H7 (cell line): ENCODE data around the gene DDX3X. TPM values are rescaled to one million over a fixed set of nuclear protein-coding genes. Genes with fewer than 3 reads are reported as not detected.
A peak's percentile ranks its signal among the peaks of the same experiment; 100 is the strongest.
"Not testable (repeated sequence)": the region's sequence is repeated elsewhere in the genome, so short reads cannot be mapped to it uniquely, and the experiment has no call there.

ENCODE experiments used
- DNase-seq: peaks from one replicate; pipeline ENCODE4 v3.0.0; 2012
- H3K27me3 ChIP-seq: 2 replicates; pipeline ENCODE4 v1.6.0; 2011; ENCODE audit warnings: mild to moderate bottlenecking, low read length; ENCODE audit not compliant: control insufficient read depth, insufficient read depth
- H3K36me3 ChIP-seq: replicated peaks from 2 replicates; pipeline ENCODE4 v1.5.1; 2011; ENCODE audit warnings: low read length; ENCODE audit not compliant: control insufficient read depth, insufficient read depth
- H3K4me3 ChIP-seq: 2 replicates; pipeline ENCODE4 v1.5.1; 2011; ENCODE audit warnings: low read depth, mild to moderate bottlenecking, control low read depth, low read length, moderate library complexity; ENCODE audit not compliant: insufficient read depth
- total RNA-seq: library from RNA; depleted of rRNA; stranded (reverse); fragments of >200 nt; shearing (Covaris generic); gene quantifications from 2 replicates; pipeline ENCODE4 v1.2.3, GENCODE V29; 2014

The DDX3X gene
- total RNA-seq, 1 experiment from 2014 or later: 186 TPM

DNA sequence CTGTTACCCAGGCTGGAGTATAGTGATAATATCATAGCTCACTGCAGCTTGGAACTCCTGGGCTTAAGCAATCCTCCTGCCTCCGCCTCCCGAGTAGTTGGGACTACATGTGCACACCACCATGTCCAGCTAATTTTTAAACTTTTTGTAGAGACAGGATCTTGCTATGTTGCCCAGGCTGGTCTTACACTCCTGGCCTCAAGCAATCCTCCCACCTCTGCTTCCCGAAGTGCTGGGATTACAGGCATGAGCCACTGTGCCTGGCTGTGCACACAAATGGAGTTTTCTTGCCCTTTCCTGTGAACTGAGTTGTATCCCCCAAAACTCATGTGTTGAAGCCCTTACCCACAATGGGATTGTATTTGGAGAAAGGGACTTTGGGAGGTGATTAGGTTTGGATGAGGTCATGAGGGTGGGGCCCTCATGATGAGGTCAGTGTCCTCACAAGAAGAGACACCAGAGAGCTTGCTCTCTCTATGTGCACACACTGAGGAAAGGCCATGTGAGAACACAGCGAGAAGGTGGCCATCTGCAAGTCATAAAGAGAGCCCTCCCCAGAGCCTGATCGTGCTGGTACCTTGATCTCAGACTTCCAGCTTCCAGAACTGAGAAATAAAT, 40.1 kb downstream of the DDX3X start:
- no peak for DNase-seq
- H3K4me3 ChIP-seq: no peak overlapping the region
- H3K27me3 ChIP-seq: no peaks in the 10 kb centered on the region

DNA sequence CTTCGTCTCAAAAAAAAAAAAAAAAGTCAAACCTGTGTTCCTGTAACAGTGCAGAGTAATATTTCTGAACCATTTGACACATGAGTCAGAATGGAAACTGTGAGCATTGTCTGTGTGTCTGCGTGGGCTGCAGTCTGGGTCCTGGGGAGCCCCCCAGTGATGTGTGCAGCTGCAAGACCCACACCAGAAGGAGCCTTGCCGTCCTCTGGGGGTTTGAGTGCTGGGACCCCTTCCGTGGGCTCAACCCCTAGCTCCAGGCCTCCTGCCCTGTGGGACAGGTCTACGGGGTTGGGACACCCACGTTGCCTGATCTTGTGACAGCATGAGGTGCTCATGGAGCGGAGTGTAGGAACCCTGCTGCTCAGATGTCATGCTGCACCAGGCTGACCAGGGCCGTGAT, 43.7 kb downstream of the DDX3X start:
- no peaks in the 10 kb centered on the region for H3K36me3 ChIP-seq
- no peaks in the 10 kb centered on the region for H3K27me3 ChIP-seq
- H3K4me3 ChIP-seq: no peak overlapping the region
- DNase-seq: no peak

More for the DNA sequence above, 40.1 kb downstream of the DDX3X start:
- H3K36me3 ChIP-seq: no peaks in the 10 kb centered on the region

DNA sequence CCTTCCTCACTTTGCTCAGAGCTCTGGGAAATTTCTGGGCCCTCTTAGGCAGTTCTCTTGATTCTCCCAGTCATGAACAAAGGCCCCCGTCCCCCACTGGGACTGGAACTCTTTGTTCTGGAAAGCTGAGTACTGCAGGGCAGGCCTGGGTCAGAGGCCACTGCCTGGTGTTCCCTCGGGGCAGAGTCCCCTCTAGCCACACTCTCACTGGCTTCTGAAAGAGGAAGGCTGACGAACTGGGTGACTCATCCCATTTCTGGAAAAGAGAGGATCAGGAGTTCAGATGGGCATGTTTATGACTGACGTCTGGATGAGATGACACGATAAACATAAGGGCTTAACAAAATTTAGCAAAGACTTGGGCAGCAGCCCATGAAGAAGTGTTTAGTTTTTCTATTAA, 47.7 kb downstream of the DDX3X start:
- H3K36me3 ChIP-seq: no peaks in the 10 kb centered on the region
- H3K4me3 ChIP-seq: no peak overlapping the region
- no peaks in the 10 kb centered on the region for H3K27me3 ChIP-seq
- peak; percentile 75 for DNase-seq

DNA sequence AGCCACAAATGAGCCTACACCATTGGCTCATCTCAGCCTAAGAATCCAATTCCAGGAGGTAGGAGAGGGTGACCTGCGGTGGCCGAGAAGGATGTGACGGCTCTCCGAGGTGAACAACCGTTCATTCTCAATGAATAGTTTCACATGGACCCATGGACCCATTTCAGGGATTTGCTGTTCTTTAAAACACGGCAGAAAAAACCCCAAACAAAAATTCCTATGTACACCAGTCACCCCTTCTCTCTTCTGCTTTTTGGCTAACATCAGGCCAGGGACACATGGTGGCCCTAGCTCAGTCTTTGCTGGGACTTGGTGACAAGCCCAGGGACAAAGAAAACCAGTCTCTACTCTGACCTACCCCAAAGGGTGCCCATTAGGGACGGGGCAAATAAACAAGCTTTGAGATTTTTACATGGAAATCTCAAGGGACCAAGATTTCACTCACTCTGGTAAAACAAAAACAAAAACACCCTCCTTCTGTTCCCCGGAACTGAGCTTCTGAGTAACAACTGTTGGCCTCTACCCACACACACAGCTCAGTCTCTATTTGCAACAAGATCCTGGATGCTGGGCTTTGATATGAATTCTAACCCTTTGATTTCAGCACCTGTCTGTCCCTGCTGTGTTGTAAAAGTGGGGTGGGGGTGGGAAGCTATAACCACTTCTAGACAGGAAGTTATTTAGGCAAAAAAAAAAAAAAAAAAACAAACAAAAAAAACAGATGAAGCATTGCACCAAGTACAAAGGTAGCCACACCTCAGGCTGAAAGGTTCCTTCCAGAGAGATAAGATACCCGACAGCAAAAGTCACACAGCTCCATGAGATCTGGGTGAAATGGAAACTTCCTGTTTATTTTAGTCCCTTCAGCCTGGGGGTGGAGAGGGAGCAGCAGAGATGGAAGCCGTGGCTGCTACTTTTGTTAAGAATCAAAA, 49.0 kb downstream of the DDX3X start:
- Histone ChIP-seq H3K27me3 (no peaks in the 10 kb centered on the region), H3K4me3 (no peak overlapping the region), H3K36me3 (no peaks in the 10 kb centered on the region)
- DNase-seq: no peak

DNA sequence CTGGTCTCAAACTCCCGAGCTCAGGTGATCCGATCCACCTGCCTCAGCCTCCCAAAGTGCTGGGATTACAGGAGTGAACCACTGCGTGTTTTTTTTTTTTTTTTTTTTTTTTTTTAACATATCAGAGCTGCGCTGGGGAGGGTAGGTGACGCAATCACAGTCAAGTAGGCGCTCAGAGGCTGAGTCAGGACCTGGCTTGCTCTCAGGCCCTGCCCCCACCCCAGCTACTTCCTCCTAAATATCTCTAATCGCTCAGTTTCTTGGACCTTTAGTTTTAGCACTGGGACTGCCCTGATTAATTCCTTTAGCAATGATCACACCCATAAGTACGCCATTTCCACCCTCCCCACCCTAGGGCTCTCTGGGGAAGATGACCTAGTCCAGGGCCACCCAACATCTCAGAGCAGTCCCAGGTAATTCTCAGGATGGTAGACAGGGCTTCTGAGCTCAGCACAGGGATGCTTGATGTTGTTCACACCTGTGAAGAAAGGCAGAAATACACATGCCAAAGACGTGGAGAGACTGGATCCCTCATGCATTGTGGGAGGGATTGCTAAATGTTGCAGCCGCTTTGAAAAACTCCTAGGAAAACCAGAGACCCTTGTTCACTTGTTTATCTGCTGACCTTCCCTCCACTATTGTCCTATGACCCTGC, 50.2 kb downstream of the DDX3X start:
- Histone ChIP-seq H3K36me3 (no peaks in the 10 kb centered on the region), H3K4me3 (no peak overlapping the region), H3K27me3 (no peaks in the 10 kb centered on the region)
- DNase-seq: no peak

DNA sequence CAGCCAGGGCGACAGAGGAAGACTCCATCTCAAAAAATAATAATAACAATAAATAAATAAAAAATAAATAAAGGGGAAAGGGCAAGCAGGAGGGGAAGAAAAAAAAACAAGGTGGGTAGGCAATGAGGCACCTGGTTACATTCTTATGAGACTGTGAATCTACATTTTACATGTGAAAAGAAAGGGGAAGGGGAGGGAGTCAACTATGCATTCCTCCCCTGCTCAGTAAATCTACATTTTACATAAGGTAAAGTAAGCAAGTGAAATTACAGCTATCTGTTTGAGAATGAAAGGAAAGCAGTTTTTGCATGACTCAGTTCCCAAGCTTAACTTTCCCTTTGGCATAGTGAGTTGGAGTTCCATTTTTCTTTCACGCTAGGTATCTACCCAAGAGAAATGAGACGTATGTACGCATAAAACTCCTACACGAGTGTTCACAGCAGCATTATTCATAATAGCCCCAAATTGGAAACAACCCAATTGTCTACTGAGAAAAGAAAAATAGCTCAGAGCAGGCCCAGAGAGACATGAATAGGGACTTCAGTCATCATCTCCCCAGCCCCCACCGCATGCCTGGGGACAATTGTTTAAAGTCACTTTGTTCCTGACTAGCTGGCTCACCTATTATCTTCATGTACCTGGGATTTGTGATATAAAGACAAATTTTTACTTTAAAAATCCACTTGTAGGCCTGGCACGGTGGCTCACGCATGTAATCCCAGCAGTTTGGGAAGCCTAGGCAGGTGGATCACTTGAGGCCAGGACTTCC, 52.4 kb downstream of the DDX3X start:
- no peaks in the 10 kb centered on the region for H3K27me3 ChIP-seq
- peak; percentile 58 for DNase-seq
- H3K36me3 ChIP-seq: no peaks in the 10 kb centered on the region
- H3K4me3 ChIP-seq: no peak overlapping the region

DNA sequence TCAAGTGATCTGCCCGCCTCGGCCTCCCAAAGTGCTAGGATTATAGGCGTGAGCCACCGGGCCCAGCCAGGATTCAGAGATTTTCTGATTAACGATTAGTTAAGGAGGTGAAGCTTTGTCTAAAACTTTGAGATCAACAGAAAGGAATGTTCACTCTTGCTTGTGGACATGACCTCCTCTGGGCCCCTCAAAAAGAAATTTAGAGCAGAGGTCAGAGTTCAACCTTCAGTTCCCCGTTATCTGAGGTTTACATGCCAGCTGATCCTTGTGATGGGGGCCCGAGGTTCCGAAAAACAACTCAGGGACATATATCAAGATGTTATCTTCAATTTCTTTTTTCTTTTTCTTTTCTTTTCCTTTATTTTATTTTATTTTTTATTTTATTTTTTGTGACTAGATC, 54.6 kb downstream of the DDX3X start:
- DNase-seq: no peak
- Histone ChIP-seq H3K27me3 (no peaks in the 10 kb centered on the region), H3K36me3 (no peaks in the 10 kb centered on the region), H3K4me3 (no peak overlapping the region)

DNA sequence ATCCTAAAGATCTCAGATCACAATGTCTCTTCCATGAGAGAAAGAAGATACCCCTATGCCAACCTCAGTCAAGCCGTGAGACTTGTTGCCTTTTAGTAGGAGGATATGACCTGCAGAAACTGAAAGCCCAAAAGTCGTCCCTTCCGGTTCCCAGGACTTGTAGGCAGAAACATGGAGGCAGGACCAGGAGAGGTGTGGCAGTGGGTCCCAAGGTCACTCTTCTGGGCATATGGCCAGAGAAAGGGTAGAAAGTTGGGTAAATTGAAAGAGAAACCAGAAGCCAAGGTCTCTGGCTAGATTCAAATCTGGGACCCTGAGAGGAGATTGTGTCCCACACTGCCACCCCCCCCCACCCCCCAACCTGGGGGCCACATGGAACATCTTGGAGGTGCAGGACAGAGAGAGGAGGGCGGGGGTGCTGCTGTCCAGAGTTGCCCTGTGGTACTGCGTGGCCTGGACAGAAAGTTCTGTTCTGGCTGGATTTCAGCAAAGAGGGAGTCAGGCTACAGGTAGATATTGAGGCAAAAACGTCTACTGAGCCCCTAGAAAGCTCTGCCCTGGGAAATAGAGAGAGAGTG, 55.4 kb downstream of the DDX3X start:
- Histone ChIP-seq H3K36me3 (no peaks in the 10 kb centered on the region), H3K4me3 (no peak overlapping the region), H3K27me3 (no peaks in the 10 kb centered on the region)
- no peak for DNase-seq

DNA sequence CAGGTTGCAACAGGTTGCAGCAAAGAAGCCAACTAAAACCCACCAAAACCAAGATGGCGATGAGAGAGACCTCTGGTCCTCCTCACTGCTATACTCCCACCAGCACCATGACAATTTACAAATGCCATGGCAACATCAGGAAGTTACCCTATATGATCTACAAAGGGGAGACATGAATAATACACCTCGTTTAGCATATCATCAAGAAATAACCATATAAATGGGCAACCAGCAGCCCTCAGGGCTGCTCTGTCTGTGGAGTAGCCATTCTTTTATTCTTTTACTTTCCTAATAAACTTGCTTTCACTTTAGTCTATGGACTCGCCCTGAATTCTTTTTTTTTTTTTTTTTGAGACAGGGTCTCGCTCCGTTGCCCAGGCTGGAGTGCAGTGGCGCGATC, 56.6 kb downstream of the DDX3X start:
- H3K4me3 ChIP-seq, H3K36me3 ChIP-seq, H3K27me3 ChIP-seq, DNase-seq: not testable (repeated sequence)

DNA sequence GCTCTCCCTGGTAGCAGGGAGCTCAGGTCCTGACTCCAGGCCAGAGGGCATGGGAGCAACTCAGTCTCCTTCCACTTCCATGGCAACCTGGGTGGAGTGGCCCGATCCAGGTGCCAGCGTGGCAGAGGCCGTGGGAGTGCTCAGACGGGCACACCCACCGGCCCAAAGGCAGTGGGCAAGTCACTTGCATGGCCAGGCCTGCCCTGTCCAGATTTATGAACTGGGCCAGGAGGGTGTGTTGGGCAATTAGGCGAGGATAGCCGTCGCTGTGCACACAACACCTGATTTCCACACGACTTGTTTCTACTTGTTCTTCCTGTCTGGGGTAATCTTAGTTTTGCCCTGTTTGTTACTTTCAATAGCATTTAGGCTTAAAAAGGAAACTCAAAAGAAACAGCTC, 57.6 kb downstream of the DDX3X start:
- Histone ChIP-seq H3K27me3 (no peaks in the 10 kb centered on the region), H3K4me3 (no peak overlapping the region), H3K36me3 (no peaks in the 10 kb centered on the region)
- no peak for DNase-seq

DNA sequence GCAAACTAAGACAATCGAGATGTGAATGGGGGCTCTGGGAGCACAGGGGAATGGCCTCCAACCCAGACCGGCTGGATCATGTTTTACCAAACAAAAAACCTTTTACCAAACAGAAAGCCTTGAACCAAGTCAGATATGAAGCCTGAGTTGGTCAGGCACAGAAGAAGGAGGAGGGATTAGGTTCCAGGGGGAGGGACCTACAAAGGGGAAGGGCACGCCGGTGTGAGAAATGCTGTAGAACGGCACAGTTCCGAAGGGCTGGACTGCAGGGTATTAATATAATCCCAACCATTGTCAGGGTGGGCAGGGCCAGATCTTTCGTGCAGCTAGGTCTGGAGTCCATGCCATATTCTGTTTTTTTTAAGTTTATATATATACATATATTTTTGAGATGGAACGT, 60.3 kb downstream of the DDX3X start:
- Histone ChIP-seq H3K36me3 (no peaks in the 10 kb centered on the region), H3K4me3 (no peak overlapping the region), H3K27me3 (no peaks in the 10 kb centered on the region)
- no peak for DNase-seq

DNA sequence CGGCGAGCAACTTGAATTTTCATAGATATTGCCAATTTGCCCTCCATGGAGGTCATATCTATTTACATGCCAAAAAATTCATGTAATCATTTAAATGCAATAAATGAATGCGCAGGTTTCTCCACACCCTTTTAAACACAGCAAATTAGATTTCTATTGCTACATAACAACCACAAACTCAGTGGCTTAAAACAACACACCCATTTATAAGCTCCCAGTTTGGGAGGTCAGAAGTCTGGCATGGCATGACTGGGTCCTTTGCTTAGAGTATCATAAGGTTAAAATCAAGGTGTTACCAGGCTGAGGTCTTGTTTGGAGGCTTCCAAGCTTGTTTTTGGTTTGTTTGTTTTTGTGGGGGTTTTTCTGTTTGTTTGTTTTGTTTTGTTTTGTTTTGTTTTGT, 63.3 kb downstream of the DDX3X start:
- H3K4me3 ChIP-seq: no peak overlapping the region
- no peak for DNase-seq
- H3K36me3 ChIP-seq: no peaks in the 10 kb centered on the region
- H3K27me3 ChIP-seq: no peaks in the 10 kb centered on the region

DNA sequence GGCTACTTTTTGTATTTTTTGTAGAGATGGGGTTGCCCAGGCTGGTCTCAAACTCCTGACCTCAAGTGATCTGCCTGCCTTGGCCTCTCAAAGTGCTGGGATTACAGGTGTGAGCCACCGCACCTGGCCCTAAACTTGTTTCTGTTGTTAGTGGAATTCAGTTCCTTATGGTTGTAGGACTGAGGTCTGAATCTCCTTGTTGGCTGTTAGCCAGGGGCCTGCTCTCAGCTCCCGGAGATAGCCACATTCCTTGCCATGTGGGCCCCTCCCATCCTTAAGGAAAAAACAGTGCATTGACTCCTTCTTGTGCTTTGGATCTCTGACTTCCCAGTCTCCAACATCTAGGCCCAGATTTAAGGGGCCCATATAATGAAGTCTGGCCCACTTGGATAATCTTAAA, 63.8 kb downstream of the DDX3X start:
- Histone ChIP-seq H3K36me3 (no peaks in the 10 kb centered on the region), H3K27me3 (no peaks in the 10 kb centered on the region), H3K4me3 (no peak overlapping the region)
- no peak for DNase-seq

DNA sequence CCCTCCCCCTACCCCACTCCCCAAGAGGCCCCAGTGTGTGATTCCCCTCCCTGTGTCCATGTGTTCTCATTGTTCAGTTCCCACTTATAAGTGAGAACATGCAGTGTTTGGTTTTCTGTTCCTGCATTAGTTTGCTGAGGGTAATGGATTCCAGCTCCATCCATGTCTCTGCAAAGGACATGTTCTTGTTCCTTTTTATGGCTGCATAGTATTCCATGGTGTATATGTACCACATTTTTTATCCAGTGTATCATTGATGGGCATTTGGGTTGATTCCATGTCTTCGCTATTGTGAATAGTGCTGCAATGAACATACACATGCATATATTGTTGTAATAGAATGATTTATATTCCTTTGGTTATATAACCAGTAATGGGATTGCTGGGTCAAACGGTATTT, 68.6 kb downstream of the DDX3X start:
- not testable (repeated sequence) for H3K4me3 ChIP-seq, H3K36me3 ChIP-seq, H3K27me3 ChIP-seq, DNase-seq
